GM20431 (cell line): Measurements from ENCODE around the gene YIF1A.
"Not testable (repeated sequence)": the region's sequence is repeated elsewhere in the genome, so short reads cannot be mapped to it uniquely, and the experiment has no call there.

ENCODE experiments used
- in situ Hi-C: fragments of 300-500 bp; cut with MseI, MboI; formaldehyde crosslinking; loops from one replicate; pipeline ENCODE4 v1.15.0; 2020; ENCODE audit warnings: low sequenced_read_pairs; ENCODE audit not compliant: unreplicated experiment

YIF1A gene

GRCh38 chr11:66312549-66313320 is 23.8 kb upstream of the YIF1A start:
- in situ Hi-C loops = no loop called here

- in situ Hi-C loops = no loop called here
Measured at GRCh38 chr11:66311965-66312548, 23.1 kb upstream of the YIF1A start.

GRCh38 chr11:66311470-66311964 is 22.6 kb upstream of the YIF1A start:
- in situ Hi-C loops = no loop called here

- in situ Hi-C loops = not testable (repeated sequence)
Measured at GRCh38 chr11:66310803-66311440, 22.0 kb upstream of the YIF1A start.

- in situ Hi-C loops = no loop called here
Measured at GRCh38 chr11:66310324-66310723, 21.4 kb upstream of the YIF1A start.

GRCh38 chr11:66309475-66309874 is 20.5 kb upstream of the YIF1A start:
- in situ Hi-C loops = no loop called here

GRCh38 chr11:66302656-66303055 is 13.7 kb upstream of the YIF1A start:
- in situ Hi-C loops = no loop called here

GRCh38 chr11:66299186-66299585 is 10.2 kb upstream of the YIF1A start:
- in situ Hi-C loops = no loop called here

- in situ Hi-C loops = no loop called here
Measured at GRCh38 chr11:66297610-66298009, 8.7 kb upstream of the YIF1A start.

GRCh38 chr11:66294626-66295620 is 6.0 kb upstream of the YIF1A start:
- in situ Hi-C loops = no loop called here

GRCh38 chr11:66293777-66294625 is 5.1 kb upstream of the YIF1A start:
- in situ Hi-C loops = no loop called here

GRCh38 chr11:66293352-66293751 is 4.4 kb upstream of the YIF1A start:
- in situ Hi-C loops = no loop called here

GRCh38 chr11:66292543-66293332 is 3.8 kb upstream of the YIF1A start:
- in situ Hi-C loops = no loop called here

- in situ Hi-C loops = no loop called here
Measured at GRCh38 chr11:66291706-66292542, 3.0 kb upstream of the YIF1A start, which contains the start of gene TMEM151A. TSS of gene TMEM151A (plus strand) at chr11:66291894. CDS start at chr11:66292014, 120 bp downstream.

GRCh38 chr11:66291303-66291705 is 2.4 kb upstream of the YIF1A start:
- in situ Hi-C loops = no loop called here

- in situ Hi-C loops = no loop called here
Measured at GRCh38 chr11:66290330-66290621, 1.3 kb upstream of the YIF1A start.

- in situ Hi-C loops = no loop called here
Measured at GRCh38 chr11:66289548-66290329, 796 bp upstream of the YIF1A start.
